HG02970 (cell line): ENCODE results near the gene UBE3D.
"Not testable (repeated sequence)": the region's sequence is repeated elsewhere in the genome, so short reads cannot be mapped to it uniquely, and the experiment has no call there.

Experiments
- ATAC-seq: cut with Tn5 transposase; IDR thresholded peaks from one replicate; pipeline ENCODE4 v1.9.1; 2021; ENCODE audit warnings: mild to moderate bottlenecking, moderate library complexity, moderate number of reproducible peaks; ENCODE audit not compliant: unreplicated experiment, low FRiP score

UBE3D gene

GRCh38 chr6:83057705-83058321, 7.8 kb downstream of the UBE3D start:
- no peak for ATAC-seq

DNA sequence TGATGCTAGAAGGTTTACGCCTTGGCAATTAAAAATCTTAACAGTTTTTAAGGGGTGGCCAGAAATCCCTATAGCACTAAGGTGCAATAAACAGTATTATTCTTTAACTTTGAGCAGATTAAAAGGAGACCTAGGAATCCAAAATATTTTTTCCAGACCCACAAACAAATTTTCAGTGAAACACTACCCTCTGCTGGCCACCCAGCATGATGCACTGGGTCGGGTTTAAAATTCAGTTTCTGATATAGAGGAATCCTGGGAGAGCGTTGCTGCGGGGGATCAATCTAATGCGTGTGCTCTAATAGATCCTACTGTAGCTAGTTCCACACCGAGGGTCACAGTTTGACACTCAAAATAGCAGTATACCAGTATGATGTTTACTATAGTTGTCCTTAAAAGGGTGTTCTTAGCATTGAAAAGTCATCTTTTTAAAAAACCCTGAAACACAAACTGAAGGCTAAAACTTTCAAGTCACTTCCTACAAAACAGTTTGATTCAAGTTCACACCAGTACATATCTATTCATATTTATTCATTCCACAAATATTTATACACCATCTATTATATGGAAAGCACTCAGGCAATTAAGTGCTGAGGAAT, 10.2 kb downstream of the UBE3D start:
- ATAC-seq, result no peak

DNA sequence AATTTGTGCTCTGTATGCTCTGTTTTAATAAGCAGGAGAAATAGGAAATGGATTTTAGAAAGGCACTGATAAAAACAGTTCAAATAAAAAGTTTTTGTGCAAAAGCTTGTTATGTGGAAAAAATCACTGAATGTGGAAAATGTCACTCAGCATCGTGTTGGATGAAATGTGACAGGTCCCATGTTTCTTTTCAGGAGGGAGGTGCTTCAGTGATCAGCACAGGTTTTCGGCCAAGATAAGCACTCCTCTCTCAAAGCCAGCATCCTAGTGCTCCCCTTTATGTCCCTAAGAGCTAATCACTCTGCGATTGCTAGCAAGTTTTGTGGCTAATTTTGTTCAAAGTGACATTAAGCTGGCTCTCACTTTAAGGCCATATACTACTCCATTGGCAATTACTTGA, 12.0 kb downstream of the UBE3D start:
- no peak for ATAC-seq

DNA sequence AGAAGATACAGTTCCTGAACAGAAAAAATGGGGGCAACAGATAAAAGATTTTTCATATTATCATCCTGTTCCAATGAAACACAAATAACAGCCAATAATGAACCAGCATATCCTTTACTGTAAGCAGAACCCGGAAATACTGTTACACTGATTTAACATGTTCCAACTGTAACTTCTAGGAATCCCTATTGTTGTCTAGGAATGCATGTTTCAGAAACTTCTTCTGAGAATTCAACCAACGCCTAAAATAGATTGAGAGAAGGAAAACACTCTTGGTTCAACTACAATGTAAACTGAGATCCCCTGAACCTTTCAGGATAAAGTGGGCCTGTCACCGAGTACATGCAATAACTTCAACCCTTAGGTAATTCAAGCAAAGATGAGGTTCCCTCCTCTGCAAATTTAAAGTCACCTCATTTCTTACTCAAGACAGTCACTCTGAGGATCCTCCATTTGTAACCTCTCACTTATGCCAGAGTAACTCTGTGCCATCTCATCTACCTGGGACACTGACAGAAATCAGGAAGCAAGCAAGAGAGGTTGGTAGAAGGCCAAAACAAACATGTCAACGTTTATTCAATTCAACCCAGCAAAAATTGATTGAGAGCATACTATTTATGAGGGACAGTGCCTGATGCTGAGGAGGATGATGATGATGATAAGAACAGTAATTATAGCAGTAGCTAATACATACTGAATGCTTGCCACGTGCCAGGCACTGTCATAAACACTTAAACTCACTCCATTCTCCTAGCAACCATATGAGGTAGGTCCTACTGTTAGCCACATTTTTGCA, 14.1 kb downstream of the UBE3D start:
- ATAC-seq, result no peak

DNA sequence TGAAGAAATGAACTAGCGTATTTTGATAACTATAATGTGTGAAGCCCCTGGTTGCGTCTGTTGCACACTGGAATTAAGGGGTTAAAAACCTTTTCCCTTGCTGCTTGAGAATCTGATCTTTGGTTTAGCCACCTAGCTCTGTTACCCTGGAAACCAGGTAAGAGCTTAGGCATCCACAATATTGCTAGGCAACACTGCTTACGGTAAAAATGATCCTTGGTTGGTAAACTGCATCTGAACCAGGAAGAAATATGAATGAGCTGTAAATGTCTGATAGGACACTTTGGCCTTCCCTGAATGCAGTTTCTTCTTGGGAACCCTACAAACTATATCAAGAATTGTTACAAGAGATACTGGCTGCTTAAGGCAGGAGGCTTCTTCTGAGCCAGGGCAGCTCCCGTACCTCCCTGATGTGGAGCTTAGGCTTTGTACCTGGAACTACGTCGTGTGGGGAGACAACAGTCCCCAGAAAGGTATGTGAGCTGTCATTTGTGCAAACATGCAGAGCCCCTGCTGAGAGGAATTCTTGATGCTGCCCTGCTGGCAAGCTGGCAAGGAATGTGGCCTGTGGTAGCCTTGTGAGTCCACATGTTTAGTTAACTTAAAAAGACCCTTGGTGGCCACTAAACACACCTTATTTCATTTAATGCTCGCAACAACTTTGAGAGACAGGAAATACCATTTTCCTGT, 18.4 kb downstream of the UBE3D start:
- ATAC-seq, result no peak

DNA sequence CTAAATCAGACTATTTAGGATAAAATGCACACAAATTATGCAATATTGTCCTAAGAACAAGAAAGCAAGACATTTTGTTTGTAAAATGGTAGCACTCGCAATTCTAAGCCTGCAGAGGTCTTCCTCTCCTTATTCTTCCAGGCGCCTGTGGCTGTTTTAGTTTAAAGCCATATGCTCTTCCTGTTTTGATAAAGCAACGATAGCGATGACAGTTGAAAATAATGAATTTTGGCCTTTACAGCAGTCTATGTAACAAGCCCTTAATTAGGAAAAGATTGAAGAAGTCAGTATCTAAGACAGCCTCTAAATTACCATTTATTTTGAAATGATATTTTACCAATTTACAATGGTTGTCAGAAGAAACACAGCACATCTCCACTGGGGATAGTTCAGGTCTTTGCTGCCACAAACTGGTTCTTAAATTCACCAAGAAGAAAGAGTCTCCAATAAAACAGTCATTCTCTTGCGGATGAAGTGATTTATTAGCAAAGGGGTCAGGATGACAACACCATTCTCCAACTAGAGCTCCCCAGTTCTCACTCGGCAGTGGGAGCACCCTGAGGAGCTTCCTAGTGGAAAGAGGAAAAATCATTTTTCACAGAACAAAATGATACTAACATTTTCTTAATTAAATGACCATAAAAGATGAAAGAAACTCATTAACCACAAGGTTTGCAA, 21.4 kb downstream of the UBE3D start:
- no peak for ATAC-seq

GRCh38 chr6:83042467-83043053, 23.1 kb downstream of the UBE3D start:
- ATAC-seq, result no peak

DNA sequence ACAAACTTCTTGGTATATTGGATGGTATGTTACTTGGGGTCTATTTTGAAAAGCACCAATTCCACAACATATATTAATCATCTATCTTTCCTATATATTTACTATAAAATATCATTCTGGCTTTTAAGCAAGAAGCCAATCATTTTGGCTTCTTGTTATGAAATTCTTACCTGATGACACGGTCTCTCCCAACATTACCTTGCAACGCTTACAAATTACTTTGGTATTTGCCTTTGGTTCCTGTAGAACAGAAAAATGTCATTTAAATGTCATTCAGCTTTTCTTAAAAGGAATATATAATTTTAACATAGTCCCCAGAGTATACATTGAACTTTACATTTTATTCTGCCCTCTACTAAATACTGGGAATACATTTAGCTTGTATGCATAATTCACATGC, 27.4 kb downstream of the UBE3D start:
- ATAC-seq, result no peak

DNA sequence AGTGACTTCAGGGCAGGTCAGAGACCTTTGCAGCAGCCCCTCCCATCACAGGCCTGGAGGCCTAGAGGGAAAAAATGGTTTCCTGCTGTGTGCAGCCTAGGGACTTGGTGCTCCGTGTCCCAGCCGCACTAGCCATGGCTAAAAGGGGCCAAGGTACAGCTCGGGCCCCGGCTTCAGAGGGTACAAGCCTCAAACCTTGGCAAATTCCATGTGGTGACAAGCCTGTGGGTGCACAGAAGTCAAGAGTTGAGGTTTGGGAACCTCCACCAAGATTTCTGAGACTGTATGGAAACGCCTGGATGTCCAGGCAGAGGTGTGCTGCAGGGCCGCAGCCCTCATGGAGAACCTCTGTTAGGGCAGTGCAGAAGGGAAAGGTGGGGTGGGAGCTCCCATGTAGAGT, 34.0 kb downstream of the UBE3D start:
- no peak for ATAC-seq

DNA sequence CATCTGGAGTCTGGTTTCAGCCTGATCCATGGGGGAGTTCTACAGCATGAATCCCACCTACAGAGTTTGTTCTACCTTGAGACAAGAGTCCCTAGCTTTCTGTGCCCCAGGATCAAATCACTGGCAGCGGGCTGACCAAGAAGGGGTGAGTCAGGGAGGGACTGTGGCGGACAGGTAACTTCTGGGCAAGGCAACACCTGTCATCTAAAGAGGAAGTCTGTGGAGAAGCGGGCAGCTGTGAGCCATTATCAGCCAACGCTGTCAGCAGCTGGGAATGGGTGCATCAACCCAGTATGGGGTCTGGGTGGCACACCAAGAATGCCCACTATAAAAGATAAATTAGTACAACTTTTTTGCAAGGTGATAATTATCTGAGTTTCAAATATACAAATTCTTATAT, 45.9 kb downstream of the UBE3D start:
- ATAC-seq, result no peak

- not testable (repeated sequence) for ATAC-seq
Measured at GRCh38 chr6:83011131-83011530, 54.5 kb downstream of the UBE3D start.

- ATAC-seq, result no peak
Measured at GRCh38 chr6:83008626-83009025, 57.0 kb downstream of the UBE3D start.

DNA sequence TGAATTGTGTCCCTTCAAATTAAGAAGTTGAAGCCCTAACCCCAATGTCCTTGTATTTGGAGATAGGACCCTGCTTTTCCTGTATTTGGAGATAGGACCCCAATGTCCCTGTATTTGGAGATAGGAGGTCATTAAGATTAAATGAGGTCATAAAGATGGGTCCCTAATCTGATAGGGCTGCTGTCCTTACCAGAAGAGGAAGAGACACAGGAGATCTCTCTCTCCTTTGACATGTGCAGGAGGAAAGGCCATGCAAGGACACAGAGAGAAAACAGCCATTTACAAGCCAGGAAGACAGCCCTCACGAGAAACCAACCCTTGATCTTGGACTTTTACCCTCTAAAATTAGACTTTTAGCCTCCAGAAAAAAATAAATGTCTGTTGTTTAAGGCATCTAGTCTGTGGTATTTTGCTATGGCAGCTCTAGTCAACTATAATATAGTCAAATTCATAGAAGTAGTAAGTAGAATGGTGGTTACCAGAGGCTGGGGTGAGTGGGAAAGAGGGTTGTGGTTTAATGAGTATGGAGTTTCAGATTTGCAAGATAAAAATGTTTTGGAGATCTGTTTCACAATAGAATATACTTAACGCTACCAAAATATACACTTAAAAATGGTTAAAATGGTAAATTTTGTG, 59.3 kb downstream of the UBE3D start:
- no peak for ATAC-seq

GRCh38 chr6:82996156-82996555, 69.5 kb downstream of the UBE3D start:
- ATAC-seq, result no peak

DNA sequence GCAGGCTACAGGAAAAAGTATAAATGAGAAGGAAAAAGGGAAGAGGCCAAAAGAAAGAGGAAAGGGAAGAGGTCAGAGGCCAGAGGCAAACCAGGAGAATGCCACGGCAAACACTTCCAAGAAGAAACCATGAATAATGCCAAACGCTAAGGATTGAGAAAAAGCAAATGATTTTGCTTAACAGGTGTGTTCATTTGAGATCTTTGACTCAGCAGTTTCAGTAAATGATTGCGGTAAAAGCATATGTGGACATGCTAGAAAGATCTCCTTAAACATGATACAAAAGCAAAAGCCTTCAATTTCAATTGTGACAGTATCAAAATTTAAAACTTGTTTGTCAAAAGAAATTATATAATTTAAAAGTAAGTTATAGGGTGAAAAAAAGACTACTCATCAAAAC, 70.6 kb downstream of the UBE3D start:
- ATAC-seq, result no peak

DNA sequence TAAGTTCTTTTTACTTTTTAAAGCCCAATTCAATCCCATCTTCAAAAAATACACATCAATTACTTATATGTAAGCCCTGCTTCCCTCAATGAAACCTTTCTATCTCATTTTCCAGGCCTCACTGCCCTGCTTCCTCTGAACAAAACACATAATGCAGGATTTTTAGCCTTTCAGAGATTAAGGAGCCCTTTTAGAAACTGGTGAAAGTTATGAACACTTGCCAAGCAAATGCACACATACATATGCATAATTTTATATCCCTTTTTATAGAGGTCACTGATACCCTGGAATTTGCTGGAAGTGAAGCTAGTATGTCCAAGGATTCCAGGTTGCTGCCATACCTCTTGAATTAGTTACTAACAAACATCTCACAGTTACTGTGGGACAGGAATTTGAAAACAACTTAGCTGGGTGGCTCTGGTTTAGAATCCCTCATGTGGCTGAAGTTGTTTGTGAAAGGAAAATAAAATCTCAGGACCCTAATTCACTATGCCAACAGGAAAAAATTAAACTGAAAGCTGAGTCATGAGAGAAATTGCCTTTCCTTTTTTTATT, 75.8 kb downstream of the UBE3D start:
- no peak for ATAC-seq

DNA sequence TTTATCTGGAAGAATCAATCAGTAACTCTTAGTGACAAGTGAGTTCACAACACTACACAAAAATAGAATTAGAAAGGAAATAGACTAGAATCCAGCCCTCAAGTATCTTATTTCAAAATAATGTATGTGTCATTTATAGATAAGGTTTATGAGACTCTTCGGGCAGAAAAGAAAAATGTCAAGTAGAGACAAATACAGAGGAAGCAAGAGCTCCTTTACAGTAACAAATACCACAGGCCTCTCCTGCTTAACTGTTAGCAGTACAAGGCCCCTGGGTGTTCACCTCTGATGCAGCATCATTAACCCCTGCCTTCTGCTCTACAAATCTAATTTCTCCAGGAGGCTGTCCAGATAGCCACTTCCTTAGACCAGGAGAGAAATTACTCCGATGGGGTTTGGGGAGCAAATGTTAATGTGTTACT, 76.7 kb downstream of the UBE3D start:
- ATAC-seq, result no peak

- ATAC-seq, result no peak
Measured at GRCh38 chr6:82987951-82988350, 77.7 kb downstream of the UBE3D start.

- ATAC-seq, result no peak
Measured at GRCh38 chr6:82987416-82987815, 78.2 kb downstream of the UBE3D start.

- no peak for ATAC-seq
Measured at GRCh38 chr6:82984720-82985119, 80.9 kb downstream of the UBE3D start.
